Activated T-cell treated with anti-CD3 and anti-CD28 coated beads, Interleukin-2, amount 50 U/mL, for 4 hours (primary cell): ENCODE measurements around the gene NKX6-2. TPM values are rescaled to one million over a fixed set of nuclear protein-coding genes. Genes with fewer than 3 reads are reported as not detected.
"Not testable (repeated sequence)": the region's sequence is repeated elsewhere in the genome, so short reads cannot be mapped to it uniquely, and the experiment has no call there.

Experiments
- ATAC-seq, 2 donors: fragments of 200-7000 bp; cut with Tn5 transposase; one replicate each; pipeline ENCODE4 v1.10.0; 2021
- DNase-seq: peaks from one replicate; pipeline ENCODE4 v3.0.0-alpha.2; 2020
- H3K27me3 Mint-ChIP-seq: one replicate; pipeline ENCODE4 v1.8.0; 2021; ENCODE audit warnings: low read depth, mixed read lengths
- H3K36me3 Mint-ChIP-seq: one replicate; pipeline ENCODE4 v1.8.0; 2022; ENCODE audit warnings: mixed read lengths; ENCODE audit not compliant: insufficient read depth
- H3K4me1 Mint-ChIP-seq: one replicate; pipeline ENCODE4 v1.8.0; 2021; ENCODE audit warnings: low read depth, mixed read lengths
- H3K4me3 Mint-ChIP-seq: one replicate; pipeline ENCODE4 v1.8.0; 2021; ENCODE audit warnings: mild to moderate bottlenecking, moderate library complexity, mixed read lengths
- H3K9me3 Mint-ChIP-seq: one replicate; pipeline ENCODE4 v1.8.0; 2021; ENCODE audit warnings: mixed read lengths
- total RNA-seq, 3 donors: library from RNA; stranded (reverse); gene quantifications; one replicate each; pipeline ENCODE4 v1.2.1, GENCODE V29; 2021

NKX6-2 gene
- total RNA-seq, 3 donors from 2014 or later, result not detected

DNA sequence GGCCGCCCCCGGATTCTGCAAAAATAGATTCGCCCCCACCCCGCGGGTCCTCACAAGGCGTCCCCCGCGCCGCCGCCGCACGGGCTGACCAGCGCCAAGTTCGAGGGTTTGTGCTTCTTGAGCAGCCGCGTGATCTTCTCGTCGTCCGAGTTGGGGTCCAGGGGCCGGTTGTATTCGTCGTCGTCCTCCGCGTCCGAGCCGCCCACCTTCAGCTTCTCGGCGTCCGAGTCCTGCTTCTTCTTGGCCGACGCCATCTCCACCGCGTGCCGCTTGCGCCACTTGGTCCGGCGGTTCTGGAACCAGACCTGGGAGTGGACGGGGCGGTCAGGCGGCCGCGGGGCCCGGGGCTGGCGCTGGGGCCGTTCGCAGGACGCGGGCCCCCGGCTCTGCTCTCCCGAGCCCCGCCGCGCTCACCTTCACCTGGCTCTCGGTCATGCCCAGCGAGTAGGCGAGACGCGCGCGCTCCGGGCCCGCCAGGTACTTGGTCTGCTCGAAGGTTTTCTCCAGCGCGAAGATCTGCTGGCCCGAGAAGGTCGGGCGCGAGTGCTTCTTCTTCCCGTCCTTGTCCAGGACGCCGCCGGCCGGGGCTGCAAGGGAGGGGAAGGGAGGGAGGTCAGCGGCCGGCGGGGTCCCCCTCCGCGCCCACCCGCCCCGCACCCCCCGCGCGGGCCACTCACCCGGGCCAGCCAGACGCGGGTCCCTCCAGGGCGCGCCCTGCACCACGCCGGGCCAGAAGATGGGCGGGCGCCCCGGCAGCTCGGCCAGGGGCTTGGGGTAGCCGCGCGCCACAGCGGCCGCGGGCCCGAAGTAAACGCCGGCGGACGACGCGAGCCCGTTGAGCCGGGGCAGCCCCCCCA is 853 bp downstream of the NKX6-2 start:
- ATAC-seq, result no peak
- Mint-ChIP-seq H3K9me3 (no peaks in the 10 kb centered on the region), H3K4me3 (no peak overlapping the region), H3K27me3 (peaks cover 23% of the 10 kb centered on the region), H3K36me3 (peaks cover 20% of the 10 kb centered on the region), H3K4me1 (peaks cover 2% of the 10 kb centered on the region)
- DNase-seq, result no peak

DNA sequence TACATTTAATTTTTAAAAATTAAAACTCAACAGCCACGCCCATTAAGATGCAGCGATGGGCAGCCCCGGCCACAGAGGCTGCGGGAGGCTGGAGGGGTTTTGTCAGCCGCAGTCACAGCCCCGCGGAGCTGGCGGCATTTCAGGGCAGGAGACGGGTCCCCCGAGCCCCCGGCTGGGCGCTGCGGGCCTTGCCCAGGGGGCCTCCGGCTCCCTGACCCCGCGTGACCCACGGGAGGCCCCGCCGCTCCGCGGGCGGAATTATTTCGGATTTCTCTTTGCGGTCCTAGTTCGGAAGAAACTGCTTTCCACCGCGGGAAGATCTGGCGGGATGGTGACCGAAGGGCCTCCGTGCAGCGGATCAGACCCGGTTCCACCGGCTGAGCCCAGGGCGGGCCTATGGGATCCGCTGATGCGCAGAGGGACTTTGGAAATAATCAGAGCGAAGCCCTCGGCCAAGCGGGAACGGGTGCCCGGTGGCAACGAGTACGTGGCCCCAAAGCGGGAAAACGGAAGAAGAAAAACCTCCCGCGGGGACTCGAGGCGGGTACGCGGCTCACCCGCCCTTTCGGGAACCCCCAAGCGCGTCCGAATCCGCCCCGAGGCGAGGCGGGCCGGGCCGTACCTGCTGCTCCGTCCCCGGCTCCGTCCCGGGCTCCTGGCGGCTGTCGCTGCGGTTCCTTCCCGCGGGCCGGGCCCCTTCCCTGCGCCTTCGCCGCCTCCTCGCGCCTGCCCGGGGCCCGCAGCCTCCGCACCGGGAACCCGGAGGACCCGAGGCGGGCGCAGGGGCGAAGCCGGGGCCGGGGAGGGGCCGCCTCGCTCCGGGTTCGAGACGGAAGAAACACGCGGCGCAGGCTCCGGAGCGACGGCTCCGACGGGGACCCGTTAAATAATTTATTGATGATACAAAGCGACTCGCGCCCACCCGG is 1.7 kb downstream of the NKX6-2 start:
- DNase-seq (no peak), ATAC-seq (no peak)
- Mint-ChIP-seq H3K27me3 (peaks cover 16% of the 10 kb centered on the region), H3K4me1 (peaks cover 2% of the 10 kb centered on the region), H3K36me3 (peaks cover 20% of the 10 kb centered on the region), H3K4me3 (no peak overlapping the region), H3K9me3 (no peaks in the 10 kb centered on the region)

DNA sequence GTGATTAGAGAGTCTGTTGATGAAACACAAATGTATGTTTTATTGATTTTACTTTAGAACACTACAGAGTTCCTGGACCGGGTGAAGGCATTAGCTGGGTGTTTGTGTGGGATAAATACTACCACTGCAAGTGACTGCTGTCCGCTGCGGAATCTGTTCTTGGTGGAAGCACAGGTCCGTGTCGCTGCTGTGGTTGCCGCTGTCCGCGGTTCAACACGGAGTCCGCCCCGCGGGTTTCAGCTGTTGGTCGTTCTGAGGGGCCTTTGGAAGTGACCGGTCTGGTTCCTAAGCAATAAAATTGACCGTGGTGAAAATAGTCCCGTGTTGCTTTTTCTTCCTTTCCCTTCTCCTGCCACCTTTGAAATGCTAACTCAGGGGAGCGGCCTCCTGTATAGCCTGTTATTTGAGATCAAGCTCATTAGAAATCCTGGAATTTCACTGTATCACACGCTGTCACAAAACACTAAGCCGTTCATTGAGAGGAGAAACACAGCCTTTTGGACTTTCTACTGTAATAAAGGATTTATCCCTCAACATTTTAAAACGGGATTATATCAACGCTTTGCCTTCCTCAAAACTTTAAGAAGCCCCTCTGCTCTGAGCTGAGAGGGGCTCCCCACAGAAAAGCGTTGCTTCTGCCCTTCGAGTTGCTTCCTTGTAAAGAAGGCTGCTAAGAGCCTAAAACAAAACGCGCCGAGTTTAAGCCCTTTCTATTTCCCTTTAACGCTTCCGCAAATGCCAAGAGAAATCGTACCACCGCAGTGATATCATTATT is 2.6 kb downstream of the NKX6-2 start:
- ATAC-seq (no peak), DNase-seq (no peak)
- Mint-ChIP-seq H3K27me3 (peaks cover 13% of the 10 kb centered on the region), H3K36me3 (peaks cover 20% of the 10 kb centered on the region), H3K4me1 (peaks cover 2% of the 10 kb centered on the region), H3K9me3 (no peaks in the 10 kb centered on the region), H3K4me3 (no peak overlapping the region)

DNA sequence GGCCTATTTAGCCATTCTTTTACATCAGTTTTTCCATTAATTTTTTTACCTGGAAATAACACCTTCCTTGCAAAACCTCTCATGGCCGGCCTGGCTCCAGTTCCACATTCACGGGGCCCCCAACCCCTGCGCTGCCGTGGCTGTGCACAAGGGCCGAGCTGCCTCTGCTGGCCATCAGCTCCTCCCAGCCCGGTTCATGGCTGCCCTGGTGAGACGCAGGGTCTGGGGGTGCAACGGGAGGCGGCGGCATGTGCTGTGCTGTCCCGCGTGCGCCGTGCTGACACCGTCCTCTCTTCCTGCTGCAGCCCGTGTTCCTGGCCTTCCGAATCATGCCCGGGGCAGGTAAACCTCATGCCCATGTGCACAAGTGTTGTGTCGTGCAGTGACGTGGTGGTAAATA is 4.4 kb downstream of the NKX6-2 start:
- H3K27me3 Mint-ChIP-seq, result peaks cover 13% of the 10 kb centered on the region

DNA sequence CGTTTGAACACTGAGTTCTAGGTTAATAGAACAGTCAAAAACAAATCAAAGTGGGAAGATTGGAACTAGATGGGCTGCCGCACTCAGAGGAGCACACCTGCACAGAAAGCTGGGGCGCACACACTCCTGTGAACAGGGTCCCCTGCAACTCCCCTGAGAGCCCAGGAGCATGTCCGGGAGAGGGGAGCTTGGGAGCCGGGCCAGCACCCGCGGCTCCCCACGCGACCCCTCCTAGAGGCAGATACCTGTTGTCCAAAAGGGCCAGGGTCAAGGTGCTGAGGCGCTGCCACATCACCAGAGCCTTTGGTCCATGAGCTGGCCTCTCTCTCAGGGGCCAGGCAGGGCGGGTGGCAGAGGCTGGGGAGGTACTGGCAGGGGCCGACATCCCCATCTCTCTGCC is 5.6 kb downstream of the NKX6-2 start:
- DNase-seq, result no peak
- H3K4me1 Mint-ChIP-seq, result peaks cover 2% of the 10 kb centered on the region
- no peak overlapping the region for H3K4me3 Mint-ChIP-seq
- H3K9me3 Mint-ChIP-seq, result no peaks in the 10 kb centered on the region
- ATAC-seq, result no peak
- peaks cover 13% of the 10 kb centered on the region for H3K27me3 Mint-ChIP-seq
- H3K36me3 Mint-ChIP-seq, result peaks cover 24% of the 10 kb centered on the region

More for the DNA sequence above, 4.4 kb downstream of the NKX6-2 start:
- Mint-ChIP-seq H3K9me3 (no peaks in the 10 kb centered on the region), H3K36me3 (peaks cover 20% of the 10 kb centered on the region), H3K4me3 (no peak overlapping the region), H3K4me1 (peaks cover 2% of the 10 kb centered on the region)
- no peak for DNase-seq
- ATAC-seq, result no peak

DNA sequence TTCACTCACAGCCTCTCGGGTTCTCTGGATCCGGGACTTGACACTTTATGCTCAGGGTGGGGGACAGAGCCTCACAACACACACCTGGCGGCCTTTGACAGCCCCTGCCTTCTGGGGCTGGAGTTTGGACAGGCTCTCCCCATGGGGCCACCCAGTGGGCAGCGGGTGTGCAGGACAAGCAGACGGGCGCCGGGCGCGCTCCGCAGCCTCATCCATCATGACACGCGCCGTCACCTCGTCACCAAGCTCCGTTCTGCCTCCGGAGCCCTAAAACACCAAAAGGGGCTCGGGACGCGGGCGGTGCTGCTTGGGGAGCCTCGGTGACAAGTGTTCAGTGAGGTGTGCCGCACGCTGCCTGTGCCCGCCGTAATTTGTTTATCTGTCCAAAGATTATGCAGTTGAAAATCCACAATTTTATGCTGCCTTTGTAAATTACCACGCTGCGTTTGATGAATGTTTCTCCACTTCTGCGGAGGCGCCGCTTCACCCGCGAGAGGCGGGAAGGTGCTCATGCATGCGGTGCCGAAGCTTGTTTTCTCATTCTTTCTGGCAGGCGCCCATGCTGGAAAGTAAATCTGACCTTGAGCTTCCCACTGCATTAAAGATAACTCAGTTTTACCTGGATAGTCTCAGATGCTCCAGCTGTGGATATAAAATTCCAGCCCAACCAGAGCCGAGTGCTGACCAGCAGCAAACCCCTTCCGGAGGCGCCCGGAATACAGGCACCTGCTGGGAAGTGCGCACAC is 6.2 kb downstream of the NKX6-2 start:
- DNase-seq, result no peak
- Mint-ChIP-seq H3K36me3 (peaks cover 24% of the 10 kb centered on the region), H3K27me3 (peaks cover 13% of the 10 kb centered on the region), H3K4me3 (no peak overlapping the region), H3K9me3 (no peaks in the 10 kb centered on the region), H3K4me1 (peaks cover 2% of the 10 kb centered on the region)
- no peak for ATAC-seq

DNA sequence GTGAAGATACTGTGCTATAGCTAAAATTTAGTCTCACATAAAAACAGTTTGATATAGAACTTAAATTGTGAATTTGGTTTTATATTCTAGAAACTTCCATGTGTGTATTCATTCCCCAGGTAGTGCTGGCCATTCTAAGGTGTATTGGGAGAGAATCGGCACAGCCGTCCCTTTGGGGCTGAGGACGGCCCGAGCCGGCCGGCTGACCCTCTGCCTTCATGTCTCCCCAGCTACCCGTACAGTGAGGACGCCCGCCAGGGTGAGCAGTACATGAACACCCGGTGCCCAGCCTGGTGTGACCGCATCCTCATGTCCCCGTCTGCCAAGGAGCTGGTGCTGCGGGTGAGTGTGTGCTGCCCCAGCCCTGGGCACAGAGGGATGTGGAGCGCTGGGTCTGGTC is 8.5 kb downstream of the NKX6-2 start:
- no peak for DNase-seq
- no peaks in the 10 kb centered on the region for H3K9me3 Mint-ChIP-seq
- ATAC-seq, result no peak
- H3K4me3 Mint-ChIP-seq, result no peak overlapping the region
- H3K4me1 Mint-ChIP-seq, result no peaks in the 10 kb centered on the region
- H3K36me3 Mint-ChIP-seq, result peaks cover 18% of the 10 kb centered on the region
- H3K27me3 Mint-ChIP-seq, result no peaks in the 10 kb centered on the region

DNA sequence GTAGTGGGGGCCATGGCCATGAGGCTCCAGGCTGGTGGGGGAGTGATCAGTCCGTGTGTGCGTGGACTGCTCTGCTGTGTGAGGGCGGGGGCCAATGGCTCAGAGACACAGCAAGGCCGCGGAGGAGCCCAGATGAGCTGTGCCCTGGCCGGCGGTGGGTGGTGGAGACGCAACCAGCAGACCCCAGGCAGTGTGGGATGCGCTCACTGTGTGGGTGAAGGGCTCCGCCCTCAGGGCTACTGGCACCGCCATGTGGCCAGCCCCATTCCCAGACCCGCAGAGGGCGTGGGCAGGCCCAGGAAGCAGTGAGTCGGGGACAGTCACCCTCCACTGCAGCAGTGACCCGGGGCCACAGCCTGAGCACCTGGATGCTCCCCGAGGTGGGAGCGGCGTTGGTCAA is 9.1 kb downstream of the NKX6-2 start:
- peaks cover 15% of the 10 kb centered on the region for H3K36me3 Mint-ChIP-seq
- H3K4me3 Mint-ChIP-seq, result no peak overlapping the region
- no peaks in the 10 kb centered on the region for H3K9me3 Mint-ChIP-seq
- no peaks in the 10 kb centered on the region for H3K27me3 Mint-ChIP-seq
- no peak for DNase-seq
- no peak for ATAC-seq
- no peaks in the 10 kb centered on the region for H3K4me1 Mint-ChIP-seq

DNA sequence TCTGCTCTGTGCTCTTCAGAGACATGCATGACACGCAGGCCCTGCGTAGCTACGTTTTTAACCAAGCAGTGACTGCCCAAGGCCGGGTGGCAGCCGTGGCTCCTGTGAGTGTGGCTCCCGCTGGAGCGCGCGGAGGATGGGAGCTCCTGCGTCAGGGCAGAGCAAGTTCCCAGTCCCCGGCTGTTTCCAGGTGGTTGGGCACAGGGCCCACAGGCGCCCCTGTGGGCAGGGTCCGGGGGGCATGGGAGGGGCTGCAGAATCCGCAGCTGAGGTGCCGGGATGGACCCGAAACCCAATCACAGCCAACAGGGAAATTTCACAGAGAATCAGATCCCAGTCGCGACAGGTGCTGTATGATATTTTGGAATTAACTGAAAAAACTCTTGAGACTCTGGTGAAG is 9.8 kb downstream of the NKX6-2 start:
- no peak for DNase-seq
- Mint-ChIP-seq H3K9me3 (no peaks in the 10 kb centered on the region), H3K36me3 (peaks cover 9% of the 10 kb centered on the region), H3K4me3 (no peak overlapping the region), H3K27me3 (no peaks in the 10 kb centered on the region), H3K4me1 (no peaks in the 10 kb centered on the region)
- ATAC-seq, result no peak

DNA sequence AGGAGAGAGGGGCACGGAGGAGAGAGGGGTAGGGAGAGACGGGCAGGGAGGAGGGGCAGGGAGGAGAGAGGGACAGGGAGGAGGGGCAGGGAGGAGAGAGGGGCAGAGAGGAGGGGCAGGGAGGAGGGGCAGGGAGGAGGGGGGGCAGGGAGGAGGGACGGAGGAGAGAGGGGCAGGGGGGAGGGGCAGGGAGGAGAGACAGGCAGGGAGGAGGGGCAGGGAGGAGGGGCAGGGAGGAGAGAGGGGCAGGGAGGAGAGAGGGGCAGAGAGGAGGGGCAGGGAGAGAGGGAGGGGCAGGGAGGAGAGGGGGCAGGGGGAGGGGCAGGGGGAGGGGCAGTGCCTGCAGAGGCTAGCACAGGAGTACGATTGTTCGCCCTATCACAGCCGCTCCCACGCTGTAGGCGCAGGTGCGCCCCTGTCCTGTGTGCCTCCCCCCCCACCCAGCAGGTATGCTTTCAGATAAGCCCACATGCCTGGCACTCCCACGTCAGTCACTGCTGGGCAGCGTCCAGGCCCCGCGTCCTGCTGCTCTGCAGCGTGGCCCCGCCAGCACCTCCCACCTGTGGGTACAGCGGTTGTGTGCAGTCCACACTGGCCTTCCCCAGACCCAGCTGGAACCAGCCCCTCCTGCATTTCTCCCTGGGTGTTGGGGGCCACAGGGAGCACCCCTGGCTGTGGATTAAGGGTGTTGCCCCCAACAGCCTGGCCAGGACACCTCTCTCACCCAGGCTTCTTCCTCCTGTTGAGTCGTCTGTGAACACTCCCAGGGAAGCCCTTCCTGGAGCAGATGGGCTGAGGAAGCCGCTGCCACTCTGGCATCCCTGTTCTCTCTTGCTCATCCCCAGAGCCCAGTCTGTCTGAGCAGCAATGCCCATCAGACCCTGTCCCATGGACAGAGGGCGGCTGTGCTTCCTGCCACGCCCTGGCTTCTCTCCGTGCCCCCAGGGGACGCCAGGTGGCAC is 10.8 kb downstream of the NKX6-2 start:
- Mint-ChIP-seq H3K27me3 (no peaks in the 10 kb centered on the region), H3K36me3 (peaks cover 7% of the 10 kb centered on the region), H3K9me3 (no peaks in the 10 kb centered on the region), H3K4me1 (no peaks in the 10 kb centered on the region), H3K4me3 (no peak overlapping the region)
- ATAC-seq (no peak), DNase-seq (no peak)

DNA sequence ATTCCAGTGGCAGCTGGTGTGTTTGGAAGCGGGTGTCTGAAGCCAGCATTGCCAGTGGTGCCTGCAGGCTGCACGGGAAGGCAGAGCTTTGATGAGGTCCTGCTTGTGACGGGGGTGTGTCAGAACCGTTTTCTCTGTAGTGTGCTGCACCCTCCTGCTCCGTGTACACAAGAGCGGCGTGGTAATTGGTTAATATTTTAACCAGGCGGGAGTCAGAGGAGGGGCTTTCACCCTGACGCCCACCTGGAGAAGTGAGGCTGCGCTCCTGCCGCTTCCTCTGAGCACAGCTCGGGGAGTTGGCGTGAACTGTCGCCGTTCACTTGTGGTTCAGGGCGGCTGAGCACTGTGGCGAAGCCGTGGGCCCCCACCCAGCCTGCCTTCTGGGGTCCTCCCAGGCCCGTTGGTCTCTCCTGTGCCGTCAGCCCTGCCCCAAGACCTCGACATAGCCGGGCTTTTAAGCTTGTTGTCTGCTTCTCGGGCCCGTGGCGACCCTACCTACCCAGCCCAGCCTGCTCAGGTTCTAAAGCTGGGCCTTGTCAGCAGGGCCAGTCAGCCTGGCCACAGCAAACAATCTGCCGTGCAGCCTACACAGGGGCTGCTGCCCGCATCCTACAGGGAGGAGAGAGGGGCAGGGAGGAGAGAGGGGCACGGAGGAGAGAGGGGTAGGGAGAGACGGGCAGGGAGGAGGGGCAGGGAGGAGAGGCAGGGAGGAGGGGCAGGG is 11.6 kb downstream of the NKX6-2 start:
- H3K36me3 Mint-ChIP-seq, result peaks cover 6% of the 10 kb centered on the region

DNA sequence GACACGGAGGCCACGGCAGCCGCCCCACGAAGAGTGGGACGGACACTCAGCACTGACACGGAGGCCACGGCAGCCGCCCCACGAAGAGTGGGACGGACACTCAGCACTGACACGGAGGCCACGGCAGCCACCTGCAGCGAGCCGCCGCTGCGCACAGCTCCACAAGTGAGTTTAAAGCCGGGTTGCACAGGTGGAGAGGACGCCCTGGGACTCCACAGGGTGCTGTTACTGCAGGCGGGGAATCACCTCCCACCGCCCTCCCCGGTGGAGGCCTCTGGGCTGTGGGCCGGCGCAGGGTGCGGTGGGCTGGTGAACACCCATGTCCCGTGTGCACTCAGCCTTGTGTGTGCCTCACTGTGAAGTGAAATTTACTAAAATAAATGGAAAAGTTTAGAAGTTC is 13.1 kb downstream of the NKX6-2 start:
- H3K27me3 Mint-ChIP-seq, H3K4me1 Mint-ChIP-seq, ATAC-seq, H3K36me3 Mint-ChIP-seq, DNase-seq, H3K4me3 Mint-ChIP-seq, H3K9me3 Mint-ChIP-seq: not testable (repeated sequence)

More for the DNA sequence above, 11.6 kb downstream of the NKX6-2 start:
- ATAC-seq (no peak), DNase-seq (no peak)
- no peak overlapping the region for H3K4me3 Mint-ChIP-seq
- H3K4me1 Mint-ChIP-seq, result no peaks in the 10 kb centered on the region
- H3K9me3 Mint-ChIP-seq, result no peaks in the 10 kb centered on the region
- no peaks in the 10 kb centered on the region for H3K27me3 Mint-ChIP-seq
